Superior temporal gyrus (tissue), 1 donor: ENCODE results near the gene CDC42EP4.

Source experiments
- DNase-seq: peaks from one replicate; pipeline ENCODE4 v3.0.0-alpha.2; 2016; ENCODE audit errors: extremely low spot score

The CDC42EP4 gene

GRCh38 chr17:73255671-73256181 lies 56.1 kb downstream of the CDC42EP4 start:
- DNase-seq = peak; percentile 83

GRCh38 chr17:73251871-73252270 lies 59.9 kb downstream of the CDC42EP4 start:
- DNase-seq = no peak

- no peak for DNase-seq
Measured at GRCh38 chr17:73250851-73251640, 60.8 kb downstream of the CDC42EP4 start.

- no peak for DNase-seq
Measured at GRCh38 chr17:73249700-73250099, 62.1 kb downstream of the CDC42EP4 start.

- DNase-seq = no peak
Measured at GRCh38 chr17:73248532-73248931, 63.3 kb downstream of the CDC42EP4 start.

- DNase-seq = no peak
Measured at GRCh38 chr17:73247726-73248125, 64.1 kb downstream of the CDC42EP4 start.

- DNase-seq = no peak
Measured at GRCh38 chr17:73240561-73240960, 71.2 kb downstream of the CDC42EP4 start.

GRCh38 chr17:73237714-73238113 lies 74.1 kb downstream of the CDC42EP4 start:
- no peak for DNase-seq

- no peak for DNase-seq
Measured at GRCh38 chr17:73234736-73235135, 77.1 kb downstream of the CDC42EP4 start.
